ENCODE data around the gene NEAT1. TPM values are rescaled to one million over a fixed set of nuclear protein-coding genes. Genes with fewer than 3 reads are reported as not detected.

The NEAT1 gene
- total and polyA plus RNA-seq, 11 donors, result 17.0 to 760 (median 507) TPM

DNA sequence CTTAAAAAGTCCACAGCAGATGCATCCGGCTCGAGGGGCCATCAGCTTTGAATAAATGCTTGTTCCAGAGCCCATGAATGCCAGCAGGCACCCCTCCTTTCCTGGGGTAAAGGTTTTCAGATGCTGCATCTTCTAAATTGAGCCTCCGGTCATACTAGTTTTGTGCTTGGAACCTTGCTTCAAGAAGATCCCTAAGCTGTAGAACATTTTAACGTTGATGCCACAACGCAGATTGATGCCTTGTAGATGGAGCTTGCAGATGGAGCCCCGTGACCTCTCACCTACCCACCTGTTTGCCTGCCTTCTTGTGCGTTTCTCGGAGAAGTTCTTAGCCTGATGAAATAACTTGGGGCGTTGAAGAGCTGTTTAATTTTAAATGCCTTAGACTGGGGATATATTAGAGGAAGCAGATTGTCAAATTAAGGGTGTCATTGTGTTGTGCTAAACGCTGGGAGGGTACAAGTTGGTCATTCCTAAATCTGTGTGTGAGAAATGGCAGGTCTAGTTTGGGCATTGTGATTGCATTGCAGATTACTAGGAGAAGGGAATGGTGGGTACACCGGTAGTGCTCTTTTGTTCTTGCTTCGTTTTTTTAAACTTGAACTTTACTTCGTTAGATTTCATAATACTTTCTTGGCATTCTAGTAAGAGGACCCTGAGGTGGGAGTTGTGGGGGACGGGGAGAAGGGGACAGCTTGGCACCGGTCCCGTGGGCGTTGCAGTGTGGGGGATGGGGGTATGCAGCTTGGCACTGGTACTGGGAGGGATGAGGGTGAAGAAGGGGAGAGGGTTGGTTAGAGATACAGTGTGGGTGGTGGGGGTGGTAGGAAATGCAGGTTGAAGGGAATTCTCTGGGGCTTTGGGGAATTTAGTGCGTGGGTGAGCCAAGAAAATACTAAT, 1.9 kb downstream of the NEAT1 start:
- no peak for ATAC-seq
- WGBS, 4 donors, result 0 to 1% (median 1%) methylated on average over 18 of the region's 18 CpGs
- peak in 1 of 2 donors; percentile 2 for TF ChIP-seq POLR2A (IDR thresholded peaks at IDR 0.05)
- TF ChIP-seq, protein P1, sequence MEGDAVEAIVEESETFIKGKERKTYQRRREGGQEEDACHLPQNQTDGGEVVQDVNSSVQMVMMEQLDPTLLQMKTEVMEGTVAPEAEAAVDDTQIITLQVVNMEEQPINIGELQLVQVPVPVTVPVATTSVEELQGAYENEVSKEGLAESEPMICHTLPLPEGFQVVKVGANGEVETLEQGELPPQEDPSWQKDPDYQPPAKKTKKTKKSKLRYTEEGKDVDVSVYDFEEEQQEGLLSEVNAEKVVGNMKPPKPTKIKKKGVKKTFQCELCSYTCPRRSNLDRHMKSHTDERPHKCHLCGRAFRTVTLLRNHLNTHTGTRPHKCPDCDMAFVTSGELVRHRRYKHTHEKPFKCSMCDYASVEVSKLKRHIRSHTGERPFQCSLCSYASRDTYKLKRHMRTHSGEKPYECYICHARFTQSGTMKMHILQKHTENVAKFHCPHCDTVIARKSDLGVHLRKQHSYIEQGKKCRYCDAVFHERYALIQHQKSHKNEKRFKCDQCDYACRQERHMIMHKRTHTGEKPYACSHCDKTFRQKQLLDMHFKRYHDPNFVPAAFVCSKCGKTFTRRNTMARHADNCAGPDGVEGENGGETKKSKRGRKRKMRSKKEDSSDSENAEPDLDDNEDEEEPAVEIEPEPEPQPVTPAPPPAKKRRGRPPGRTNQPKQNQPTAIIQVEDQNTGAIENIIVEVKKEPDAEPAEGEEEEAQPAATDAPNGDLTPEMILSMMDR (IDR thresholded peaks at IDR 0.05), result no peak
- H3K9me3 ChIP-seq, result no peaks in the 10 kb centered on the region
- DNase-seq, result peak in 2 of 5 donors; percentile 57 to 68
- intact Hi-C loops (cut with DNase I), result loop anchor here in 3 of 10 donors (5.0 kb wide), 2 partner anchors 73 to 148 kb away; partner anchors contain the start of genes MALAT1 (in 2 of the 3), FAM89B (in 1 of the 3) and ZNRD2 (in 1 of the 3)
- no peaks in the 10 kb centered on the region for H3K27me3 ChIP-seq
- H3K27ac ChIP-seq, result peak overlapping the region; percentile 98 to 100 (median 100)
- H3K4me1 ChIP-seq, result peaks cover 7 to 54% (median 44%) of the 10 kb centered on the region in 12 donors
- peaks cover 9 to 62% (median 35%) of the 10 kb centered on the region in 9 donors for H3K36me3 ChIP-seq
- peak overlapping the region; percentile 75 to 96 (median 91) for H3K4me3 ChIP-seq

- Histone ChIP-seq H3K4me1 (peaks cover 4 to 54% (median 45%) of the 10 kb centered on the region in 12 donors), H3K9me3 (no peaks in the 10 kb centered on the region), H3K27me3 (no peaks in the 10 kb centered on the region), H3K4me3 (peak overlapping the region; percentile 75 to 96 (median 91)), H3K36me3 (peaks cover 9 to 66% (median 35%) of the 10 kb centered on the region in 9 donors), H3K27ac (peak overlapping the region; percentile 98 to 100 (median 100))
- 0 to 1% (median 1%) methylated on average over 9 of the region's 9 CpGs for WGBS, 4 donors
- DNase-seq (peak in 2 of 5 donors; percentile 21 to 40), ATAC-seq (no peak)
- peak; percentile 4 to 44 for TF ChIP-seq POLR2A (IDR thresholded peaks at IDR 0.05)
- TF ChIP-seq, protein P1 (IDR thresholded peaks at IDR 0.05), result peak in 2 of 12 donors; percentile 8 to 9
- intact Hi-C loops (cut with DNase I), result no loop called here
These were observed 2.7 kb downstream of the NEAT1 start for GRCh38 chr11:65425105-65425970.

GRCh38 chr11:65425971-65426838, 3.6 kb downstream of the NEAT1 start:
- Histone ChIP-seq H3K27me3 (no peaks in the 10 kb centered on the region), H3K4me1 (peaks cover 0 to 54% (median 44%) of the 10 kb centered on the region in 12 donors), H3K9me3 (no peaks in the 10 kb centered on the region), H3K4me3 (peak overlapping the region; percentile 75 to 96 (median 91)), H3K27ac (peak overlapping the region; percentile 98 to 100 (median 100)), H3K36me3 (peaks cover 9 to 74% (median 44%) of the 10 kb centered on the region in 9 donors)
- DNase-seq, result peak in 1 of 5 donors; percentile 12
- 0 to 1% (median 1%) methylated on average over 9 of the region's 9 CpGs for WGBS, 4 donors
- no peak for ATAC-seq
- TF ChIP-seq, protein P1 (IDR thresholded peaks at IDR 0.05), result no peak
- no peak for TF ChIP-seq POLR2A (IDR thresholded peaks at IDR 0.05)
- intact Hi-C loops (cut with DNase I), result no loop called here
